Fibroblast of lung (primary cell): ENCODE measurements around the gene PRG2.

Experiments used
- EZH2 ChIP-seq: IDR thresholded peaks from 2 replicates; pipeline ENCODE4 v1.5.1; 2012; ENCODE audit warnings: low read length, control low read depth, mild to moderate bottlenecking; ENCODE audit errors: missing control alignments
- TF ChIP-seq, protein P1 (sequence below), 2 donors: IDR thresholded peaks in 1 of 2; conservative IDR thresholded peaks in 1 of 2; 1 replicate in 1 of 2; 2 replicates in 1 of 2; pipeline ENCODE4 v1.5.1; 2011 to 2012; ENCODE audit warnings: low read length in 2 of 2, control low read depth in 1 of 2, inconsistent platforms in 1 of 2, low read depth in 1 of 2, mild to moderate bottlenecking in 1 of 2

DNA sequence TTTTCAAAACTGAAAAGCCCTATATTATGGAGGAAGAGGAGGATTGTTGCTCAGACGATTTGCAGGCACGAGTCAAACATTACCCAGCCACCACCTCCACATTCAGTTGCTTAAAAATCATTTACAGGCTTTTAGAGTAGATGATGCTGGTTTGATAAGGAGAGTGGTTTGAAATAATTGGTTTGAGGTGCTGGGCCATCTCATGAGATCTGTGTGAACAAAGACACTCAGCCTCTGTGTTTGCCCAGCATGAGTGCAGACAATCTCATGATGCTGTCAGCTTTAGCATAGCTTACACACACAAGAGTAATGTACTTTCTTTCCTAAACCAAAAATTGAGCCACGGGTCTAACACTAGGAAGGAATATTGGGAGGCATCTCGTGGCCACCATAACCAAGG, 32.2 kb upstream of the PRG2 start:
- TF ChIP-seq, protein P1, sequence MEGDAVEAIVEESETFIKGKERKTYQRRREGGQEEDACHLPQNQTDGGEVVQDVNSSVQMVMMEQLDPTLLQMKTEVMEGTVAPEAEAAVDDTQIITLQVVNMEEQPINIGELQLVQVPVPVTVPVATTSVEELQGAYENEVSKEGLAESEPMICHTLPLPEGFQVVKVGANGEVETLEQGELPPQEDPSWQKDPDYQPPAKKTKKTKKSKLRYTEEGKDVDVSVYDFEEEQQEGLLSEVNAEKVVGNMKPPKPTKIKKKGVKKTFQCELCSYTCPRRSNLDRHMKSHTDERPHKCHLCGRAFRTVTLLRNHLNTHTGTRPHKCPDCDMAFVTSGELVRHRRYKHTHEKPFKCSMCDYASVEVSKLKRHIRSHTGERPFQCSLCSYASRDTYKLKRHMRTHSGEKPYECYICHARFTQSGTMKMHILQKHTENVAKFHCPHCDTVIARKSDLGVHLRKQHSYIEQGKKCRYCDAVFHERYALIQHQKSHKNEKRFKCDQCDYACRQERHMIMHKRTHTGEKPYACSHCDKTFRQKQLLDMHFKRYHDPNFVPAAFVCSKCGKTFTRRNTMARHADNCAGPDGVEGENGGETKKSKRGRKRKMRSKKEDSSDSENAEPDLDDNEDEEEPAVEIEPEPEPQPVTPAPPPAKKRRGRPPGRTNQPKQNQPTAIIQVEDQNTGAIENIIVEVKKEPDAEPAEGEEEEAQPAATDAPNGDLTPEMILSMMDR (conservative IDR thresholded peaks at IDR 0.05 in 1 of 2, IDR thresholded peaks at IDR 0.05 in 1 of 2; ENCODE audit: low read depth in 1 of 2, low read length in 2 of 2), result no peak
- no peak for TF ChIP-seq EZH2
